HK-2 (cell line): ENCODE results near the gene COL9A3.
"Not testable (repeated sequence)": the region's sequence is repeated elsewhere in the genome, so short reads cannot be mapped to it uniquely, and the experiment has no call there.

Experiments used
- DNase-seq: peaks from one replicate; pipeline ENCODE4 v3.0.0-alpha.2; 2018; ENCODE audit not compliant: unreplicated experiment

Gene COL9A3

DNA sequence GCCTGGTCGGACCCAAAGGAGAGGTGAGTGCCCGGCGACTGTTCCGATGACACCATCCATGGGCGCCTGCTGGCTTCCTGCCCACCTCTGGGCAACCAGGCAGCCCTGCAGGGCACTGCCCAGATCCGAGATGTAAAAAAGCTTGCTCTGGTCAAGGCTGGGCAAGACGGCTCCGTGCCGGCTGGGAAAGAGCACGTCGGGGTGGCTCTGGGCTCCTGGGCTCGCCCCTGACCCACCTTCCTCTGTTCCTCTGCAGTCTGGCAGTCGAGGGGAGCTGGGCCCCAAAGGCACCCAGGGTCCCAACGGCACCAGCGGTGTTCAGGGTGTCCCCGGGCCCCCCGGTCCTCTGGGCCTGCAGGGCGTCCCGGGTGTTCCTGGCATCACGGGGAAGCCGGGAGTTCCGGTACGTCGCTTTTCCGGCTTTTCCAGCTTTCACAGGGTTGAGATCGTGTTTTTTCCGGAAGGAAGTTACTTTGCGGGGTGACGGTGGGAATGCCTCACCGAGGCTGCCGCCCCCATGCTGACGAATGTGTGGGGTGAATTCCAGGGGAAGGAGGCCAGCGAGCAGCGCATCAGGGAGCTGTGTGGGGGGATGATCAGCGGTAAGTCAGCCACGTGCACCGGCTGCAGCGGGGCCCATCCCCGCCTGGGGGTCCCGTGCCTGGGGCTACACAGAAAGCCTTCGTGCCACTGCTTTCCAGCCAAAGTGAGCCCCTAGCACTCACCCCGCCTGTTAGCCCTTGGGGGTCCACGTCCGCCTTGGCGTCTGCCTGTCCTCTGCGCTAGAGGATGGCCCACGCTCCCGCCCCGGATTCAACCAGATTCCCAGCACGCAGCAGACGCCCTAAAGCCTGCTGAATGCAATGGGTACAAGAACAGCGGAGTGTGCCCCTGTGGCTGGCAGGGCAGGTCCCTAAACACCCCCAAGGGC, 19.3 kb downstream of the COL9A3 start:
- no peak for DNase-seq

DNA sequence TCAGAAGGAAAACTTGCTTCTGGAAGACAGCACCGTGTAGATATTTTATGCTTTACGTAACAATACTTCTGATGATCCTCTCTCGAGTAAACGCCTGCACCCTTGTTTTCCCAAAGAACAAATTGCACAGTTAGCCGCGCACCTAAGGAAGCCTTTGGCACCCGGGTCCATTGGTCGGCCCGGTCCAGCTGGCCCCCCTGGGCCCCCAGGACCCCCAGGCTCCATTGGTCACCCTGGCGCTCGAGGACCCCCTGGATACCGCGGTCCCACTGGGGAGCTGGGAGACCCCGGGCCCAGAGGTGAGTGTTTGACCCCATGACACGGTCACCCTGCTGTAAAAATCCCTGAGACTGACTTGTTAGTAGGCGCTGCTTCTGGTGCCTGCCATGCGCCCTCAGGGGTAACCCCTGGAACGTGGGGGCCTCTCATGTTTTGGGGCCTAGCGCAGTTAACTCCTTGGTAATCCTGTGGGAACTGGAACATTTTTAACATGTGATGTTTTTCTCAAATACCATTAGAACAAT, 20.2 kb downstream of the COL9A3 start:
- no peak for DNase-seq

DNA sequence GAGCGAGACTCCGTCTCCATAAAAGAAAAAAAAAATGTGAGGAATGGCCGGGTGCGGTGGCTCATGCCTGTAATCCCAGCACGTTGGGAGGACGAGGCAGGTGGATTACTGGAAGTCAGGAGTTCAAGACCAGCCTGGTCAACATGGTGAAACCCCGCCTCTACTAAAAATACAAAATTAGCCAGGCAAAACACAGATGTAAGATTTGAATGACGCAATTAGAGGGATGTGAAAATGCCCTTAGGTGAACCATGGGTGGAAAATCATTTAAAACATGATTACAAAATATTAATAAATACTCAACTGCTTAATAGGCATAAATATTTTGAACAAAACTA, 20.9 kb downstream of the COL9A3 start:
- DNase-seq, result no peak

DNA sequence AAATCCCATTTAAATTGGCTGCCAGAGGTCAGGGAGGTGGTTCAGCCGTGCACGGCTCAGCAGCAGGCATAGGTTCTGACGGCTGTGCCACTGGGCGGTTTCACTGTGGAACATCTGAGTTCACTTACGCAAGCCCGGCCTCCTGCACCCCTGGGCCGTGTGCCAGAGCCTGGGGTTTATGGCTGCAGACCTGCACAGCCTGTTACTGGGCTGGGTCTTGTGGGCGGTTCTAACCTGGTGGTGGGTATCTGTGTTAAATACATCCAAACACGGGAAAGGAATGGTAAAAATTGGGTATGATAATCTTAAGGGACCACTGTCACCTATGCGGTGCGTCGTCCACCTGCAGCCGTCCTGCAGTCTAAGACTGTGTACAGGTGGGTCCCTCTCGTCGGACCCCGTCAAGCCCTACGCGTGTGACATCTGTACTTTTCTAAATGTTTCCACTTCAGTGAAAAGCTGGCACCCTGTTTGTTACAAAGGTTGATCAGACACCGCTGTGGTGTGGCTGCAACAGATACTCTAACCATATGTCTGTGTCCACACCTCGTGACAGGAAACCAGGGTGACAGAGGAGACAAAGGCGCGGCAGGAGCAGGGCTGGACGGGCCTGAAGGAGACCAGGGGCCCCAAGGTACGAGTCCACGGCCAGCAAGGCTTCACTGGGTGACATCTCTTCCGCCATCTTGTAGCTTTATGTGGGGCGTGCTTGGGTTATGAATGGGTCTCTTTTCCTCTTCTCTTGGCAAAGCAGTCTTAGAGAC, 21.5 kb downstream of the COL9A3 start:
- DNase-seq, result no peak

DNA sequence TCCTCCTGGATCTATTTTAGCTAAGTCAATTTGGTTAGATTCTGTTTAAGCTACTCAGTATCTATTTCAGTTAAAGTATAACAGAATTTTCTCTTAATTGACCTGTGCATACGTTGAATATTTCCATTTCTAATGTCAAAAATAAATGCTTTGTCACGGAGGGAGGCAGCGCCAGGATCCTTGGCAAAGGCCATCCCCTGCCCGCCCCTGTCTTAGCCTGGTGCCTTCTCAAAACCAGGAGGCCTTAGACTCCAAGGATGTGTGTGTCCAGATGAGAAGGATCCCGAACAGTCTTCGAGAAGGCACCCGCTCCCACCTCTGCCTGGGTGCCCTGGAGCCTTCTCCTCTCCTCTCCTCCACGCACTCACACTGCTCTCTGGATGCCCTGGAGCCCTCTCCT, 22.4 kb downstream of the COL9A3 start:
- no peak for DNase-seq

DNA sequence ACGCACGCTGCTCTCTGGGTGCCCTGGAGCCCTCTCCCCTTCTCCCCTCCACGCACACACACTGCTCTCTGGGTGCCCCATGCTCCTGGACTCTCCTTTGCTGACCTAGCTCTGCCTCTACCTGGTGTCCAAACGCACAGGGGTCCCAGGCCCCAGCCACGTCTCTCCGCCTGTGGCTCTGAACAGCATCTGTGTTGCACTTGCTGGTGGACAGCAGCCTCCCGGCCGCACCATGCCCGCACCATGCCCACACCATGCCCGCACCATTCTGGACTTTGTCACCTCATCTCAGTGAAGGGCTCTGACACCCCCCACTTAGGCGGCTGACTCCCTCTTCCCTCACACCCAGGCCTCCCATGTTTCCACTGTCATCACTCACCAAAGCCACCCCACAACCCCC, 23.0 kb downstream of the COL9A3 start:
- no peak for DNase-seq

DNA sequence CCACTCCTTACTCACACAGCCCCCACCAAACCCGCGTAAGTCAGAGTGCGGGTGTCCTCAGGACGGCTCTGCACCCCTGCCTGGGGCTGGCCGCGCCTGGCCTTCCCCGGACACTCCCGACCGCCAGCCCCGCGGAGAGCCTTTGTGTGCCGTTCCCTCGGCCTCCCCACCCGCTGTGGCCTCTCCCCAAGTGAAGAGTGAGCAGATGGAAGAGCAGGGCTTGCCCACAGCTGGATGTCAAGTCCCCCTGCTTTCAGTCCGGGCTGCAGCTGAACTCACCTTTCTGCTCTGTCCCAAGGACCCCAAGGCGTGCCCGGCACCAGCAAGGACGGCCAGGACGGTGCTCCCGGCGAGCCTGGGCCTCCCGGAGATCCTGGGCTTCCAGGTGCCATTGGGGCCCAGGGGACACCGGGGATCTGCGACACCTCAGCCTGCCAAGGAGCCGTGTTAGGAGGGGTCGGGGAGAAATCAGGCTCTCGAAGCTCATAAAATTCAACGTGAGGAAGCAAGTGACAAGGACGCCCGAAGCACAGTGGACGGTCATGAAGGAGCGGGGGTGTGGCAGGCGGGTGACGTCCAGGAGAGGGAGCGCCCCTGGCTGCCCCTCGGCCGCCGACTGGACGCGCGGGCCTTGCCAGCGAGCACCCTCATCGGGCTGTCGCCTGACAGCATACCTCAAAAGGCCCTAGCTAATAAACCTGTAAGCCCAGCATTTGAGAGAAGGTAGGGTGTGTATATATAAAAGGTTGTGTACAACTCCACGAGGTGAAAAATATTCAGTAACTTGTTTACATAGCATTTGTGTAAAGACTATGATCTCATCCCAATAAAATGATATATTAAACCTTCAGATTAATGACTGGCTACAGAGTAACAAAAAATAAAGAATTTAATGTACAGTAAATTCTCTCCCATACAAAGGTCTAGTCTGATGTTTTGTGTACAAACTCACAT, 23.7 kb downstream of the COL9A3 start:
- no peak for DNase-seq

DNA sequence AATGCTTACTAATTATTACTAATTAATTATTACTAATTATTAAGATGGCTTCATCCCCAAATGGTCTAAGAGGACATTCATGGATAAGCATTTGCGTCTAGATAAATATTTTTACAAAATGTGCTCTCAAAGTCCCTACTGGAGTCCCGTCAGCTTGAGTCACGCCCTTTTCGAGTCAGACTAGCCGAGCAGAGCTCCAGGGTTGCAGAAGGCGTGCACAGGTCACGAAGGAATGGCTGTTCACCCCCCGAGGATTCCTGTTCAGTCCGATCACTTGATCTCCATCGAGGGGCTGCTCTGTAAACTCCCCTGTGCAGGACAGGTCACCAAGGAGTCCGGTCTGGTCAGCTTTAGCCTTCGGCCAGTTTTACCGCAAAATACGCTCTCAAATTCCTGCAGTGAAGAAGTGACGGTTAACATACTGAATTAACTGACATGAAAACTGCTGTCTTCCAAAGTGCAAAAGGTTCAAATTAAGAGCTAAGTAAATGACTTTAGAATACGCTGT, 24.9 kb downstream of the COL9A3 start:
- DNase-seq, result no peak

DNA sequence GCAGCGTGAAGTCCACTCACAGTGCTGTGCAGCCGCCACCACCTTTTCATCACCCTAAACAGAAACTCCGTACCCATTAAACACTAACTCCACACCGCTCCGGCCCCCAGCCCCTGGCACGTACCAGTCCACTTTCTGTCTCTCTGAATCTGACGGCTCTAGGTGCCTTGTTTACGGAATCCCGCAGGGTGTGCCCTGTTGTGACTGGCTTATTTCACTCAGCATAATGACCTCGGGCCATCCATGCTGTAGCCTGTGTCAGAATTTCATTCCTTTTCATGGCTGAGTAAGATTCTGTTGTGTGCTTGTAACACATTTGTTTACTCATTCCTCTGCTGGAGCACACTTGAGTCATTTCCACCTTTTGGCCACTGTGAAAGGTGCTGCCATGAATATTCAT, 26.8 kb downstream of the COL9A3 start:
- no peak for DNase-seq

DNA sequence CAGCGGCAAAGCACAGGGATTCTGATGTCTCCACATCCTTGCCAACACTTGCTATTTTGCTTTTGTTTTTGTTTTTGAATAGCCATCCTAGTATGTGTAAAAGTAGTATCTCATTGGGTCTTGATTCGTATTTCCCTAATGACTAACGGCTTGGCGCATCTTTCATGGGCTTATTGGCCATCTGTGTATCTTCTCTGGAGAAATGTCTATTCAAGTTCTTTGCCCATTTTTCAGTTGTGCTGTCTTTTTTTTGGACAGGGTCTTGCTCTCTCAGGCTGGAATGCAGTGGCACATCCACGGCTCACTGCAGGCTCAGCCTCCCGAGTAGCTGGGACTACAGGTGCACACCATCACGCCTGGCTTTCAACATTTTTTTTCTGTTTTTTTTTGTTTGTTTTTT, 27.3 kb downstream of the COL9A3 start:
- DNase-seq, result no peak

DNA sequence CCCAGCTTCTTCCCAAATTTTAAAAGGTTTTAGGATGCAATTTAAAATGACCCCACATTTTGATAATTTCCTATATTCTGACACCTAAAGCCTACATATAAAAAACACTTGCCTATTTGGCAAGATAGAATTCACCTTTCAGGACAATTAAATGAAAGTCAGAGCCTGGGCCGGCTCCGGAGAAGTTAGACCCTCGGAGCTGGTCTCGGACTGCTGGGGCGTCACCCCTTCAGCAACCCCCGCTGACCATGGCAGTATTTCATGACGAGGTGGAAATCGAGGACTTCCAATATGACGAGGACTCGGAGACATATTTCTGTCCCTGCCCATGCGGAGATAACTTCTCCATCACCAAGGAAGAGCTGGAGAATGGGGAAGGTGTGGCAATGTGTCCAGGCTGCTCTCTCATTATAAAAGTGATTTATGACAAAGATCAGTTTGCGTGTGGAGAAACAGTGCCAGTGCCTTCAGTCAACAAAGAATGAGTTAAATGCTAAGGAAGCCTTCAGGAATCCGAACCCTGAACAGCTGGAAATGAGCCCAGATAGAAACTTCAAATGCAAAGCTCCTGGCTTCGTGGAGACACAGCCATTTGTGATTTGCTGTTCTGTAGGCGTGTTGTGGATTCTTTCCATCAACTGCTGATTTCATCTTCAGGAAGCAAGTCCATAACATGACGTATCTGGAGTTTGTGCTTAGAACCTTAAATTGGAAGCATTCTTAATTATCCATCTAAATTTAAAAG, 28.7 kb downstream of the COL9A3 start:
- DNase-seq, result no peak

DNA sequence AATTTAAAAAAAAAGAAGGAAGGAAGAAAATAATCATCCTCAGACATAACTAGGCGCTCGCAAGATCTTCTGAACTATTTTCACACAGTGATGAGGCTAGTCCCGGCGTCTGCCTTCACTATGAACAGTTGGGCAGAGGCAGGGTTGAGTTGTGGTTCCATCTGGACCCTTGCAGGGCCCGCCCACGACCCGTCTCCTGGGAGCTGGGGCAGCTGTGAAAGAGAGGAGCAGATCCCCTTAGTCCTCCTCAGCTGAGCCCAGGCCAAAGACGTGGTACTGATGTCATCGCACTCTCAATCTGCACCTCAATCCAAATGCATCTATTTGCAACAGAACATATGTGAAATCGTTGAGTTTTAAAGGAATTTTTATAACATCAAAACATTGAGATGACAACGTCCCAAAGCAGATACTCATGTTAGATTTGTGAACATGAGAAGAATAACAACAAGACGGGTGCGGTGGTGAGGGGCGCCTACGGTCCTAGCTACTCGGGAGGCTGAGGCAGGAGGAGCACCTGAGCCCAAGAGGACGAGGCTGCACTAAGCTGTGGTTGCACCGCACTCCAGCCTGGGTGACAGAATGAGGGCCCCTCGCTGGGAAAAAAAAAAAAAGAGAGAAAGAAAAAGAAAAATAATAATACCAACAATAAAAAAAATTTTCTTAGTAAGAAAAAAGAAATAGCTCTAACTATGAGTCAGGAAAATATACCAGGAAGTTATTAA, 29.5 kb downstream of the COL9A3 start:
- DNase-seq, result no peak

DNA sequence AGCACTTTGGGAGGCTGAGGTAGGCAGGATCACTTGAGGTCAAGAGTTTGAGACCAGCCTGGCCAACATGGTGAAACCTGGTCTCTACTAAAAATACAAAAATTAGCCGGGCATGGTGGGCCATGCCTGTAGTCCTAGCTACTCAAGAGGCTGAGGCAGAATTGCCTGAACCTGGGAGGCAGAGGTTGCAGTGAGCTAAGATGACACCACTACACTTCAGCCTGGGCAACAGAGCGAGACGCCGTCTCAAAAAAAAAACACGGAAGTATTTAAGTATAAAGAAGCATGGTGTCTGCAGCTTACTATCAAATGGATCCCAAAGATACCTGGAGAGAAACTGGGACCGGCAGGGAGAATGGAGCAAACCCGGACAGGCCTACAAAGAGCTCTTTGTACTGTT, 32.1 kb downstream of the COL9A3 start:
- not testable (repeated sequence) for DNase-seq

DNA sequence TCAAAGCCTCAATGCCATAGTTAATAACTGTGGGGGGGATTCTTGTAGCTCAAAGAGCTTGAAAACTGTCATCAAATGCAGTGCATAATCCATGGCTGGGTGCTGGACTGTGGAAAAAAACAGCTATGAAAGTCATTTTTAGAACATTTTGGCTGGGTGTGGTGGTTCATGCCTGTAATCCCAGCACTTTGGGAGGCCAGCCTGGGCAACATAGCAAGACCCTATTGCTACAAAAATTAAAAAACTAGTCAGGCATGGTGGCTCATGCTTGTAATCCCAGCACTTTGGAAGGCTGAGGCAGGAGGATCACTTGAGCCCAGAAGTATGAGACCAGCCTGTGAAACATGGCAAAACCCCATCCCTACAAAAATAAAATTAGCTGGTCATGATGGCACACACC, 32.6 kb downstream of the COL9A3 start:
- no peak for DNase-seq

DNA sequence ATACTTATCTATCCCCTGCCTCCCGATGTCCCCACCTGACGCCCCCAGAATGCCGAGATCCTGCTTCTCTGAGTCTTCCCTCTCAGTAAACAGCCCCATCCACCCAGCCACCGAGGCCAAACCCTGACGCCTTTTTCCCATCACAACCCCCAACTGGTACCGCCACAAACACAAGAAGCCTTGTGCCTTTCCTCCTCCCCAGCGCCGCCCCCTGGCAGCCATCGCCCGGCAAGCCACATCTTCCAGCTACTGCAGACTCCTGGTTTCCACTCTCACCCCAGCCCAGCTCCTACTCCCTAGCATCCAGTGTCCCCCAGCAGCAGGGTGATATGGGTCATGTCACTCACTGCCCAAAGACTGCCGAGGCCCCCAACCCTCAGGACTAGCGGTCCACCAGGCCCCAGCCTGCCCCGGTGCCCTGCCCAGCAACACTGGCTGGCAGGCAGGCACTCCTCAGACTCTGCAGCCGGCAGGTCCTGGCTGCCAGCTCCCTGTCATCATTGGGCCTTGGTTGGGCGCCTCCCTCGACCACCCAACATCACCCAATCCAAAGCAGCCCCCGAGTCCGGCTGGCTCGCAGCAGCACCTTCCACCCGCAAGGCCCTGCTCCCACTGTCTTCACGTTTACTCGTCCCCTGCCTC, 33.6 kb downstream of the COL9A3 start:
- DNase-seq, result no peak

DNA sequence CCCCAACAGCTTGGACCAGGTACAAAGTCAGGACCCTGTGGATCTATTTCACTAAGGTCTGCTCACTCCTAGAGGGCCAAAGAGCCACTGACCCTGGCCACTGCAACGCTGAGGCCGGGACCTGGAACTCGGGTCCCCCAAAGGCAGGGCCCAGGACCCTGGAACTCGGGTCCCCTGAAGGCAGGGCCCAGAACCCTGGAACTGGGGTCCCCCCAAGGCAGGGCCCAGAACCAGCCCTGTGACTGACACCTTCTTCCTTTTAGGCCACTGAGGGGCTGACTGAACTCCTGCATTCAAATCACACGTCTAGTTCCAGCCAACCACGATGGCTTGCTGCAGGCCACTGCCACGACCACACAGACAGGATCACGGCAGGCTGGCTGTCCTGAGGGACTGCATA, 35.3 kb downstream of the COL9A3 start:
- DNase-seq, result no peak

DNA sequence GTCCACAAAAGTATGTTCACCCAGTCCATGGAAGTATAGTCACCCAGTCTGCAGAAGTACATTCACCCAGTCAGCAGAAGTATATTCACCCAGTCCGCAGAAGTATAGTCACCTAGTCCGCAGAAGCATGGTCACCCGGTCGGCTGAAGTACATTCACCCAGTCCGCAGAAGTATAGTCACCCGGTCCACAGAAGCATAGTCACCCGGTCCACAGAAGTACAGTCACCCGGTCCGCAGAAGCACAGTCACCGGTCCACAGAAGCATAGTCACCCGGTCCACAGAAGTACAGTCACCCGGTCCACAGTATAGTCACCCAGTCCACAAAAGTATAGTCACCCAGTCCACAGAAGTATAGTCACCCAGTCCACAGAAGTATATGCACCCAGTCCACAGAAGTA, 36.0 kb downstream of the COL9A3 start:
- DNase-seq, result no peak

DNA sequence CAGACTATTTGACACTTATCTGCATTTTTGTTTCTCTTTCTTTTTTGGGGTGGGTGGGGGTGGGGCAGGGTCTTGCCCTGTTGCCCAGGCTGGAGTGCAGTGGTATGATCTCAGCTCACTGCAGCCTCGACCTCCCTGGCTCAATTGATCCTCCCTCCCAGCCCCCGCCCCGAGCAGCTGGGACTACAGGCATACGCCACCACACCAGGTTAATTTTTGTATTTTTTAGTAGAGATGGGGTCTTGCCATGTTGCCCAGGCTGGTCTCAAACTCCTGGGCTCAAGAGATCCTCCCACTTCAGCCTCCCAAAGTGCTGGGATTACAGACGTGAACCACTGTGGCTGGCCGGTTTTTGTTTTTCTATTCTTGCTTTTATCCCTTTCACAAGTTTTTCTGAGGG, 36.5 kb downstream of the COL9A3 start:
- not testable (repeated sequence) for DNase-seq

DNA sequence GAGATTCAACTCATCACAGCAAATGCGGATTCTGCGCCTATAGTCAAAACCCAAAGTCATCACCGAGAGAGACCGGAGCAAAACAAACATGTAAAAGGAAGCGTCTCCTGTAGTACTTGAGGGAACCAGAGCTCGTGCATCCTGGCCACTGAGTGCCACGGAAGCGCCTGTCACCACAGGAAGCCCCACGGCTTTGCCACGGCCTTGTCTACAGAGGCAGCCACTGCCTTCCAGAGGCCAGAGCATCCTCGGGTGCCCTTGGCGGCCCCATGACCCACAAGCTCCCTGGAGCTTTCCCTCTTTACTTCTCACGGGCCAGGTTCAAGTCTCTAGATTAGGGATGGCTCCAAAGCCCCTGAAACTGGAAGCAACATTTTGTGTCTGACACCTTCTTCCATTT, 37.3 kb downstream of the COL9A3 start:
- no peak for DNase-seq

DNA sequence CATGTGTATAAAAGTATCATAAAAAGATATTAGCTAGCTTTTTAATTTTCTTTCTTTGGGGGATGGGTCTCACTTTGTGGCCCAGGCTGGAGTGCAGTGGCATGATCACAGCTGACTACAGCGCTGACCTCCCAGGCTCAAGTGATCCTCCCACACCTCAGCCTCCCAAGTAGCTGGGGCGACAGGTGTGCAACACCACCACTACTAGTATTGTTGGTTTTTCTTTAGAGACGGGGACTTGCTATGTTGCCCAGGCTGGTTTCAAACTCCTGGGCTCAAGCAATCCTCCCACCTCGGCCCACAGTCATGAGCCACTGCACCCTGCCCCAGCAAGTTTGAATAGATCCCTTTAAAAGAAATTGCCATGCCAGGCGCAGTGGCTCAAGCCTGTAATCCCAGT, 38.3 kb downstream of the COL9A3 start:
- DNase-seq, result no peak
